HCT116 (cell line): Measurements from ENCODE around the gene DYNLL2. TPM values are rescaled to one million over a fixed set of nuclear protein-coding genes. Genes with fewer than 3 reads are reported as not detected.

Source experiments
- ATAC-seq: fragments of 200-7000 bp; cut with Tn5 transposase; 2 replicates; pipeline ENCODE4 v1.9.1; 2020; ENCODE audit warnings: mild to moderate bottlenecking, moderate library complexity
- BruUV-seq: library from RNA; stranded (reverse); fragments of 400-500 nt; replicated peaks from 2 replicates; lab custom pipeline; 2021; lab: Mats Ljungman, UMichigan
- CTCF ChIA-PET: fragments of 300-600 bp; sonication (Branson Sonifier 250); formaldehyde crosslinking; loops from one replicate; lab custom pipeline; 2021; ENCODE audit warnings: antibody characterized with exemption; lab: Charles Lee
- POLR2A ChIA-PET: fragments of 300-600, 350-600 bp; sonication (Branson Sonifier 250); formaldehyde crosslinking; loops from one replicate; lab custom pipeline; 2021; ENCODE audit warnings: antibody characterized with exemption; lab: Charles Lee
- RAD21 ChIA-PET, 2 experiments: fragments of 300-600 bp; sonication (Branson Sonifier 250); formaldehyde crosslinking; loops; one replicate each; lab custom pipeline; 2023; ENCODE audit warnings: low total read pairs in 2 of 2; ENCODE audit not compliant: uncharacterized antibody in 2 of 2, unreplicated experiment in 2 of 2, low non-redundant PET in 1 of 2; lab: Charles Lee
- DNase-seq: peaks from one replicate; pipeline ENCODE4 v3.0.0-alpha.2; 2010; ENCODE audit warnings: low read depth, low spot score
- H2AFZ ChIP-seq: fragments of 200-600 bp; shearing (Covaris generic), sonication (generic); 2 replicates; pipeline ENCODE4 v1.6.1; 2017; ENCODE audit warnings: low read depth, mixed run types, mixed read lengths, antibody characterized with exemption, low read length; ENCODE audit not compliant: poor library complexity, severe bottlenecking
- H3K27ac ChIP-seq: 2 replicates; pipeline ENCODE4 v1.5.1; 2012; ENCODE audit warnings: low read depth, low read length
- H3K27me3 ChIP-seq: fragments of 200-600 bp; sonication (generic); 2 replicates; pipeline ENCODE4 v1.6.1; 2016; ENCODE audit warnings: mixed run types, low read length, mixed read lengths; ENCODE audit not compliant: insufficient read depth
- H3K36me3 ChIP-seq, 2 experiments: fragments of 200-500 bp in 1 of 2; fragments of 200-600 bp in 1 of 2; sonication (Bioruptor generic) in 1 of 2; sonication (generic) in 1 of 2; 2 replicates each; pipeline versions ENCODE4 v1.5.1 to v1.6.1; 2014 to 2016; ENCODE audit warnings: low read length in 2 of 2, inconsistent platforms in 1 of 2, mixed read lengths in 1 of 2, mixed run types in 1 of 2; ENCODE audit not compliant: insufficient read depth in 2 of 2, control insufficient read depth in 1 of 2
- H3K4me1 ChIP-seq, 2 experiments: fragments of 200-600 bp in 1 of 2; sonication (generic) in 1 of 2; 2 replicates each; pipeline versions ENCODE4 v1.5.1 to v1.6.1; 2012 to 2017; ENCODE audit warnings: low read length in 2 of 2, inconsistent platforms in 1 of 2, mild to moderate bottlenecking in 1 of 2, mixed read lengths in 1 of 2, mixed run types in 1 of 2, moderate library complexity in 1 of 2; ENCODE audit not compliant: insufficient read depth in 2 of 2, control insufficient read depth in 1 of 2
- H3K4me2 ChIP-seq: fragments of 200-600 bp; sonication (generic); 2 replicates; pipeline ENCODE4 v1.6.1; 2017; ENCODE audit warnings: mixed run types, low read length, mixed read lengths
- H3K4me3 ChIP-seq, 2 experiments: fragments of 200-600 bp in 1 of 2; sonication (generic) in 1 of 2; replicated peaks in 1 of 2; 2 replicates each; pipeline ENCODE4 v1.5.1; 2011 to 2016; ENCODE audit warnings: low read length in 2 of 2, control low read depth in 1 of 2, low read depth in 1 of 2, mild to moderate bottlenecking in 1 of 2, mixed read lengths in 1 of 2, mixed run types in 1 of 2
- H3K79me2 ChIP-seq: fragments of 200-600 bp; sonication (generic); 2 replicates; pipeline ENCODE4 v1.6.1; 2017; ENCODE audit warnings: mild to moderate bottlenecking, mixed run types, low read length, moderate library complexity, mixed read lengths; ENCODE audit not compliant: insufficient read depth
- H3K9ac ChIP-seq: fragments of 200-600 bp; sonication (generic); 2 replicates; pipeline ENCODE4 v1.6.1; 2016; ENCODE audit warnings: low read length, mixed read lengths
- H3K9me2 ChIP-seq: fragments of 200-600 bp; sonication (generic), shearing (Covaris generic); 2 replicates; pipeline ENCODE4 v1.6.1; 2017; ENCODE audit warnings: mixed run types, mild to moderate bottlenecking, moderate library complexity; ENCODE audit not compliant: insufficient read depth
- H3K9me3 ChIP-seq, 2 experiments: fragments of 200-500 bp in 1 of 2; fragments of 200-600 bp in 1 of 2; sonication (Bioruptor generic) in 1 of 2; sonication (generic) in 1 of 2; 2 replicates each; pipeline ENCODE4 v1.6.1; 2014 to 2017; ENCODE audit warnings: low read length in 2 of 2, mixed read lengths in 2 of 2, inconsistent platforms in 1 of 2, low read depth in 1 of 2, mild to moderate bottlenecking in 1 of 2, mixed run types in 1 of 2, moderate library complexity in 1 of 2; ENCODE audit not compliant: control insufficient read depth in 1 of 2, insufficient read depth in 1 of 2
- H4K20me1 ChIP-seq: fragments of 200-600 bp; sonication (generic), shearing (Covaris generic); 2 replicates; pipeline ENCODE4 v1.6.1; 2017; ENCODE audit warnings: mixed run types, mild to moderate bottlenecking, moderate library complexity; ENCODE audit not compliant: insufficient read depth
- CBX3 ChIP-seq: IDR thresholded peaks from 2 replicates; pipeline ENCODE4 v1.6.1; 2012; ENCODE audit warnings: low read depth
- EGR1 ChIP-seq: IDR thresholded peaks from 2 replicates; pipeline ENCODE4 v1.6.1; 2012; ENCODE audit warnings: low read depth
- ELF1 ChIP-seq: IDR thresholded peaks from 2 replicates; pipeline ENCODE4 v1.6.1; 2012; ENCODE audit warnings: low read depth, borderline replicate concordance
- EZH2 ChIP-seq: fragments of 200-600 bp; sonication (generic); IDR thresholded peaks from 2 replicates; pipeline ENCODE4 v1.6.1; 2017; ENCODE audit warnings: antibody characterized with exemption, mixed run types
- EZH2phosphoT487 ChIP-seq: fragments of 200-600 bp; IDR thresholded peaks from 2 replicates; pipeline ENCODE4 v1.6.1; 2018; ENCODE audit warnings: antibody characterized with exemption, borderline replicate concordance
- FOSL1 ChIP-seq: IDR thresholded peaks from 2 replicates; pipeline ENCODE4 v1.6.1; 2012; ENCODE audit warnings: low read depth
- MAX ChIP-seq: IDR thresholded peaks from 2 replicates; pipeline ENCODE4 v1.6.1; 2012
- POLR2A ChIP-seq: IDR thresholded peaks from 2 replicates; pipeline ENCODE4 v1.7.0; 2011; ENCODE audit warnings: borderline replicate concordance; ENCODE audit not compliant: insufficient read depth, insufficient read length; ENCODE audit errors: extremely low read depth
- POLR2AphosphoS5 ChIP-seq: IDR thresholded peaks from 2 replicates; pipeline ENCODE4 v1.6.1; 2011; ENCODE audit warnings: mild to moderate bottlenecking, low read depth, low read length, moderate library complexity
- RAD21 ChIP-seq: IDR thresholded peaks from 2 replicates; pipeline ENCODE4 v1.6.1; 2012; ENCODE audit warnings: low read depth, mild to moderate bottlenecking
- SIN3A ChIP-seq: IDR thresholded peaks from 2 replicates; pipeline ENCODE4 v1.6.1; 2012; ENCODE audit warnings: low read depth
- SP1 ChIP-seq: IDR thresholded peaks from 2 replicates; pipeline ENCODE4 v1.6.1; 2012; ENCODE audit warnings: low read depth
- YY1 ChIP-seq: IDR thresholded peaks from 2 replicates; pipeline ENCODE4 v1.6.1; 2011; ENCODE audit warnings: low read length, low read depth, moderate library complexity, mild to moderate bottlenecking; ENCODE audit not compliant: insufficient replicate concordance; ENCODE audit errors: extremely low read depth
- ZFX ChIP-seq: fragments of 450-650 bp; IDR thresholded peaks from 2 replicates; pipeline ENCODE4 v1.6.1; 2017
- intact Hi-C: fragments of 100-400 bp; cut with micrococcal nuclease; formaldehyde crosslinking; loops from 2 replicates; pipeline ENCODE4 v1.10.0; 2022
- total RNA-seq: library from RNA; stranded (reverse); gene quantifications from one replicate; pipeline ENCODE4 v1.2.1, GENCODE V29; 2021; ENCODE audit not compliant: unreplicated experiment
- TF ChIP-seq, protein P1 (sequence below): IDR thresholded peaks from 2 replicates; pipeline ENCODE4 v1.6.1; 2012; ENCODE audit warnings: low read depth
- TF ChIP-seq, protein P2 (sequence below): IDR thresholded peaks from 2 replicates; pipeline ENCODE4 v1.6.1; 2011; ENCODE audit warnings: mild to moderate bottlenecking, low read length, moderate library complexity; ENCODE audit not compliant: insufficient replicate concordance; ENCODE audit errors: extremely low read depth

DYNLL2 gene
- total RNA-seq, 1 experiment from 2014 or later: 54.9 TPM

GRCh38 chr17:58061672-58062071, 21.5 kb upstream of the DYNLL2 start:
- Histone ChIP-seq H2AFZ (no peak overlapping the region), H4K20me1 (no peaks in the 10 kb centered on the region), H3K9me2 (no peaks in the 10 kb centered on the region), H3K4me2 (no peak overlapping the region), H3K79me2 (no peaks in the 10 kb centered on the region), H3K4me1 (no peaks in the 10 kb centered on the region), H3K9me3 (no peaks in the 10 kb centered on the region), H3K4me3 (no peak overlapping the region), H3K9ac (no peak overlapping the region), H3K27me3 (no peaks in the 10 kb centered on the region; the same call in 1 of the 2 replicates), H3K27ac (no peak overlapping the region), H3K36me3 (no peaks in the 10 kb centered on the region)
- DNase-seq (no peak), ATAC-seq (no peak; the same call in 1 of the 2 replicates)
- intact Hi-C loops: no loop called here
- RAD21 ChIA-PET: no interaction called here
- POLR2A ChIA-PET: no interaction called here
- no peak for TF ChIP-seq EZH2phosphoT487
- no peak for TF ChIP-seq EZH2
- no peak for TF ChIP-seq EGR1
- no peak for TF ChIP-seq POLR2AphosphoS5
- no peak for TF ChIP-seq RAD21
- TF ChIP-seq, protein P1, sequence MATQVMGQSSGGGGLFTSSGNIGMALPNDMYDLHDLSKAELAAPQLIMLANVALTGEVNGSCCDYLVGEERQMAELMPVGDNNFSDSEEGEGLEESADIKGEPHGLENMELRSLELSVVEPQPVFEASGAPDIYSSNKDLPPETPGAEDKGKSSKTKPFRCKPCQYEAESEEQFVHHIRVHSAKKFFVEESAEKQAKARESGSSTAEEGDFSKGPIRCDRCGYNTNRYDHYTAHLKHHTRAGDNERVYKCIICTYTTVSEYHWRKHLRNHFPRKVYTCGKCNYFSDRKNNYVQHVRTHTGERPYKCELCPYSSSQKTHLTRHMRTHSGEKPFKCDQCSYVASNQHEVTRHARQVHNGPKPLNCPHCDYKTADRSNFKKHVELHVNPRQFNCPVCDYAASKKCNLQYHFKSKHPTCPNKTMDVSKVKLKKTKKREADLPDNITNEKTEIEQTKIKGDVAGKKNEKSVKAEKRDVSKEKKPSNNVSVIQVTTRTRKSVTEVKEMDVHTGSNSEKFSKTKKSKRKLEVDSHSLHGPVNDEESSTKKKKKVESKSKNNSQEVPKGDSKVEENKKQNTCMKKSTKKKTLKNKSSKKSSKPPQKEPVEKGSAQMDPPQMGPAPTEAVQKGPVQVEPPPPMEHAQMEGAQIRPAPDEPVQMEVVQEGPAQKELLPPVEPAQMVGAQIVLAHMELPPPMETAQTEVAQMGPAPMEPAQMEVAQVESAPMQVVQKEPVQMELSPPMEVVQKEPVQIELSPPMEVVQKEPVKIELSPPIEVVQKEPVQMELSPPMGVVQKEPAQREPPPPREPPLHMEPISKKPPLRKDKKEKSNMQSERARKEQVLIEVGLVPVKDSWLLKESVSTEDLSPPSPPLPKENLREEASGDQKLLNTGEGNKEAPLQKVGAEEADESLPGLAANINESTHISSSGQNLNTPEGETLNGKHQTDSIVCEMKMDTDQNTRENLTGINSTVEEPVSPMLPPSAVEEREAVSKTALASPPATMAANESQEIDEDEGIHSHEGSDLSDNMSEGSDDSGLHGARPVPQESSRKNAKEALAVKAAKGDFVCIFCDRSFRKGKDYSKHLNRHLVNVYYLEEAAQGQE: no peak
- TF ChIP-seq FOSL1: no peak
- TF ChIP-seq MAX: no peak
- no peak for TF ChIP-seq POLR2A
- TF ChIP-seq, protein P2, sequence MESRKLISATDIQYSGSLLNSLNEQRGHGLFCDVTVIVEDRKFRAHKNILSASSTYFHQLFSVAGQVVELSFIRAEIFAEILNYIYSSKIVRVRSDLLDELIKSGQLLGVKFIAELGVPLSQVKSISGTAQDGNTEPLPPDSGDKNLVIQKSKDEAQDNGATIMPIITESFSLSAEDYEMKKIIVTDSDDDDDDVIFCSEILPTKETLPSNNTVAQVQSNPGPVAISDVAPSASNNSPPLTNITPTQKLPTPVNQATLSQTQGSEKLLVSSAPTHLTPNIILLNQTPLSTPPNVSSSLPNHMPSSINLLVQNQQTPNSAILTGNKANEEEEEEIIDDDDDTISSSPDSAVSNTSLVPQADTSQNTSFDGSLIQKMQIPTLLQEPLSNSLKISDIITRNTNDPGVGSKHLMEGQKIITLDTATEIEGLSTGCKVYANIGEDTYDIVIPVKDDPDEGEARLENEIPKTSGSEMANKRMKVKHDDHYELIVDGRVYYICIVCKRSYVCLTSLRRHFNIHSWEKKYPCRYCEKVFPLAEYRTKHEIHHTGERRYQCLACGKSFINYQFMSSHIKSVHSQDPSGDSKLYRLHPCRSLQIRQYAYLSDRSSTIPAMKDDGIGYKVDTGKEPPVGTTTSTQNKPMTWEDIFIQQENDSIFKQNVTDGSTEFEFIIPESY: no peak
- no peak for TF ChIP-seq SIN3A
- no peak for TF ChIP-seq YY1
- TF ChIP-seq ELF1: no peak
- TF ChIP-seq ZFX: no peak
- TF ChIP-seq SP1: no peak
- TF ChIP-seq CBX3: no peak
- no TSS peak for BruUV-seq
- CTCF ChIA-PET: no interaction called here
